Natural killer cell (primary cell): Measurements from ENCODE around the gene IGSF3. TPM values are rescaled to one million over a fixed set of nuclear protein-coding genes. Genes with fewer than 3 reads are reported as not detected.

ENCODE experiments used
- ATAC-seq, 3 donors: fragments of 150-1000 bp in 2 of 3; fragments of 200-7000 bp in 1 of 3; cut with Tn5 transposase; 1 replicate in 1 of 3; 2 replicates in 2 of 3; pipeline ENCODE4 v1.10.0; 2021; ENCODE audit warnings: mild to moderate bottlenecking in 2 of 3, moderate library complexity in 2 of 3
- DNase-seq, 2 donors: peaks; one replicate each; pipeline versions ENCODE4 v3.0.0 to v3.0.0-alpha.2; 2013 to 2021; ENCODE audit warnings: mixed read lengths in 1 of 2
- H3K27ac ChIP-seq: one replicate; pipeline ENCODE4 v1.5.1; 2013; ENCODE audit warnings: mild to moderate bottlenecking, low read length
- H3K27me3 ChIP-seq: one replicate; pipeline ENCODE4 v1.6.1; 2013; ENCODE audit warnings: low read length; ENCODE audit not compliant: control insufficient read depth, insufficient read depth
- H3K36me3 ChIP-seq: one replicate; pipeline ENCODE4 v1.6.1; 2013; ENCODE audit warnings: low read length; ENCODE audit not compliant: control insufficient read depth, insufficient read depth
- H3K4me1 ChIP-seq: one replicate; pipeline ENCODE4 v1.6.1; 2013; ENCODE audit warnings: low read length; ENCODE audit not compliant: control insufficient read depth, insufficient read depth
- H3K4me3 ChIP-seq: one replicate; pipeline ENCODE4 v1.5.1; 2013; ENCODE audit warnings: low read length
- H3K9me3 ChIP-seq: one replicate; pipeline ENCODE4 v1.6.1; 2013; ENCODE audit warnings: low read length; ENCODE audit not compliant: control insufficient read depth, insufficient read depth
- H3K27ac Mint-ChIP-seq, 2 donors: one replicate each; pipeline ENCODE4 v1.8.0; 2022; ENCODE audit warnings: mild to moderate bottlenecking in 2 of 2, mixed read lengths in 2 of 2, moderate library complexity in 1 of 2
- H3K27me3 Mint-ChIP-seq, 2 donors: one replicate each; pipeline ENCODE4 v1.8.0; 2022; ENCODE audit warnings: low read depth in 2 of 2, mixed read lengths in 2 of 2
- H3K36me3 Mint-ChIP-seq: one replicate; pipeline ENCODE4 v1.8.0; 2022; ENCODE audit warnings: mixed read lengths
- H3K4me1 Mint-ChIP-seq, 2 donors: one replicate each; pipeline ENCODE4 v1.8.0; 2022; ENCODE audit warnings: mixed read lengths in 2 of 2
- H3K4me3 Mint-ChIP-seq: one replicate; pipeline ENCODE4 v1.8.0; 2022; ENCODE audit warnings: mild to moderate bottlenecking, moderate library complexity, mixed read lengths
- H3K9me3 Mint-ChIP-seq, 2 donors: one replicate each; pipeline ENCODE4 v1.8.0; 2022; ENCODE audit warnings: mixed read lengths in 2 of 2
- CTCF ChIP-seq: fragments of 200-600 bp; IDR thresholded peaks from one replicate; pipeline ENCODE4 v1.8.0; 2022; ENCODE audit warnings: antibody characterized with exemption
- WGBS: methylation state at CpG from one replicate; pipeline ENCODE4 v1.1.7; 2013; ENCODE audit warnings: missing lambda C conversion rate; ENCODE audit not compliant: insufficient coverage; 5-methylcytosine and 5-hydroxymethylcytosine counted together
- intact Hi-C: fragments of 100-400 bp; cut with micrococcal nuclease; formaldehyde crosslinking; loops from one replicate; pipeline ENCODE4 v1.14.2; 2022
- total RNA-seq, 4 donors: library from RNA; stranded (reverse); fragments of 120-200 nt in 1 of 4; gene quantifications; one replicate each; pipeline versions ENCODE4 v1.2.3 to v1.2.4, GENCODE V29; 2013 to 2022

IGSF3 gene
- total RNA-seq, result under 1 TPM in 2 of 3 donors, not detected in 1; 0.05 to 0.14 TPM
- total RNA-seq (2013), result 0.09 TPM

GRCh38 chr1:116667575-116668105, at the start of gene IGSF3:
Gene IGSF3, minus strand, starts transcription at chr1:116667733. Its CDS starts 1,407 bp downstream, at chr1:116666326.
- H3K36me3 ChIP-seq, result no peaks in the 10 kb centered on the region
- no peak within 1 kb of the TSS for H3K27ac ChIP-seq
- peak in 1 of 2 donors; percentile 52 for DNase-seq
- peaks cover 23% of the 10 kb centered on the region for H3K27me3 ChIP-seq
- H3K9me3 Mint-ChIP-seq, result no peaks in the 10 kb centered on the region
- H3K4me3 ChIP-seq, result peak within 1 kb of the TSS; percentile 20
- WGBS, result 4% methylated on average over 58 of the region's 58 CpGs
- peak; percentile 53 to 74 (median 67) for ATAC-seq
- H3K27me3 Mint-ChIP-seq, result peaks cover 53 to 59% of the 10 kb centered on the region in 2 donors
- peaks cover 7 to 9% of the 10 kb centered on the region in 2 donors for H3K4me1 Mint-ChIP-seq
- no peaks in the 10 kb centered on the region for H3K9me3 ChIP-seq
- H3K27ac Mint-ChIP-seq, result no peak within 1 kb of the TSS
- peak within 1 kb of the TSS; percentile 76 for H3K4me3 Mint-ChIP-seq
- intact Hi-C loops, result no loop called here
- H3K4me1 ChIP-seq, result peaks cover 10% of the 10 kb centered on the region
- TF ChIP-seq CTCF, result no peak
- no peaks in the 10 kb centered on the region for H3K36me3 Mint-ChIP-seq

GRCh38 chr1:116717318-116717717, 49.8 kb upstream of the IGSF3 start:
- Mint-ChIP-seq H3K36me3 (no peaks in the 10 kb centered on the region), H3K27me3 (peaks cover 0 to 6% of the 10 kb centered on the region in 2 donors)
- ATAC-seq, result no peak

GRCh38 chr1:116716391-116716790, 48.9 kb upstream of the IGSF3 start:
- Mint-ChIP-seq H3K9me3 (no peaks in the 10 kb centered on the region), H3K27me3 (peaks cover 0 to 7% of the 10 kb centered on the region in 2 donors), H3K27ac (no peak overlapping the region), H3K4me3 (no peak overlapping the region), H3K4me1 (no peaks in the 10 kb centered on the region), H3K36me3 (no peaks in the 10 kb centered on the region)
- intact Hi-C loops, result no loop called here
- ATAC-seq (no peak), DNase-seq (no peak)
- no peaks in the 10 kb centered on the region for H3K9me3 ChIP-seq
- 22% methylated on average over 1 of the region's 3 CpGs for WGBS
- no peak overlapping the region for H3K4me3 ChIP-seq
- peaks cover 2% of the 10 kb centered on the region for H3K4me1 ChIP-seq
- TF ChIP-seq CTCF, result no peak
- no peaks in the 10 kb centered on the region for H3K27me3 ChIP-seq
- H3K36me3 ChIP-seq, result no peaks in the 10 kb centered on the region
- no peak overlapping the region for H3K27ac ChIP-seq

More at GRCh38 chr1:116717318-116717717, 49.8 kb upstream of the IGSF3 start:
- Histone ChIP-seq H3K27ac (no peak overlapping the region), H3K36me3 (no peaks in the 10 kb centered on the region), H3K27me3 (no peaks in the 10 kb centered on the region), H3K9me3 (no peaks in the 10 kb centered on the region), H3K4me3 (no peak overlapping the region), H3K4me1 (peaks cover 2% of the 10 kb centered on the region)
- Mint-ChIP-seq H3K27ac (no peak overlapping the region), H3K9me3 (no peaks in the 10 kb centered on the region), H3K4me1 (no peaks in the 10 kb centered on the region), H3K4me3 (no peak overlapping the region)
- intact Hi-C loops, result no loop called here
- no peak for DNase-seq
- WGBS, result 97% methylated on average over 3 of the region's 3 CpGs
- no peak for TF ChIP-seq CTCF

- H3K4me3 Mint-ChIP-seq, result no peak overlapping the region
Observed at GRCh38 chr1:116713474-116713873, 45.9 kb upstream of the IGSF3 start.

More at GRCh38 chr1:116713474-116713873, 45.9 kb upstream of the IGSF3 start:
- H3K4me1 Mint-ChIP-seq, result no peaks in the 10 kb centered on the region
- no peak overlapping the region for H3K27ac Mint-ChIP-seq
- no peaks in the 10 kb centered on the region for H3K9me3 ChIP-seq
- no peak overlapping the region for H3K4me3 ChIP-seq
- intact Hi-C loops, result no loop called here
- 98% methylated on average over 3 of the region's 3 CpGs for WGBS
- H3K27me3 Mint-ChIP-seq, result peaks cover 7% of the 10 kb centered on the region in 2 donors
- peaks cover 2% of the 10 kb centered on the region for H3K4me1 ChIP-seq
- no peaks in the 10 kb centered on the region for H3K36me3 ChIP-seq
- H3K27me3 ChIP-seq, result no peaks in the 10 kb centered on the region
- ATAC-seq (no peak), DNase-seq (no peak)
- H3K9me3 Mint-ChIP-seq, result no peaks in the 10 kb centered on the region
- no peak overlapping the region for H3K27ac ChIP-seq
- no peaks in the 10 kb centered on the region for H3K36me3 Mint-ChIP-seq
- TF ChIP-seq CTCF, result no peak
